GM12892 (cell line): ENCODE measurements around the gene MOB2.

ENCODE experiments used
- POLR2A ChIP-seq: IDR thresholded peaks from 2 replicates; pipeline ENCODE4 v1.6.1; 2011; ENCODE audit warnings: low read depth, low read length, control low read depth
- POLR2AphosphoS5 ChIP-seq: IDR thresholded peaks from 2 replicates; pipeline ENCODE4 v1.6.1; 2011; ENCODE audit warnings: low read depth, low read length, control low read depth

- TF ChIP-seq POLR2A, result no peak
- TF ChIP-seq POLR2AphosphoS5, result no peak
These were observed 27.9 kb upstream of the MOB2 start for GRCh38 chr11:1514336-1515061.
